Hematopoietic multipotent progenitor cell treated with erythropoietin and hydrocortisone succinate and interleukin-3 and kit ligand, for 17 days (in vitro differentiated cells): ENCODE results near the gene GUK1.

Experiments
- DNase-seq: peaks from one replicate; pipeline ENCODE4 v3.0.0-alpha.2; 2015; ENCODE audit warnings: low spot score

GUK1 gene

DNA sequence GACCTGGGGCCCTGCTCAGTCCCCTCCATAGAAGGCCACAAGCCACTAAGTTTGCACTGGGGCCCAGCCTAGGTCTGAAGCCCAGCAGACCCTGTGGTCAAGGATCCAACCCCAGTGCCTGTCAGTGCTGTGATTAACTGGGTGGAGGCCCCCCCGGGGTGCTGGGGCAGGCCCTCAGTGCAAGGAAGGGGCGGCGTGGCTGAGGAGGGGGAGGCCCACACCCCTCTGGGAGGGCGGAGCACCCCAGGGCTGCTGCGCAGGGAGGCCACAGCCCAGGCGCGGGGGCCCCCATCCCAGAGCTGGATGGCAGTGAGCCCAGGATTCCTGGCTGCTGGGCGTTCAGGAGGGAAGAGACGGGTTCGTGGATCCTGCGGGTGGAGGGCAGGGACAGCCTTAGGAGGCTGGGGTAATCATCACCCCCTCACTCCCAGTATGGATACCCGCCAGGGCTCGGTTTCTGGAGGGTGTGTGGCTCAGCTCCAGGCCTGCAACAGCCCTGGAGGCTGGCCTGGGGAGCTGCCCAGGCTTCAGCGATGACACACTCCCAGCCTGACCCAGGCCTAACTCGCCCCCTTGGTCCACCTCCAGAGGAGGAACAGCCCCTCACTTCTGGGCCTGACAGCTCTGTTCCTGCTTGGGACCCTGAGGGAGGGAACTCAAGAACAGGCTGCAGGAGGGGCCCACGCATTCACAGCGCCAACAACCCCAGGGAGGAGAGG is 10.5 kb downstream of the GUK1 start:
- no peak for DNase-seq

DNA sequence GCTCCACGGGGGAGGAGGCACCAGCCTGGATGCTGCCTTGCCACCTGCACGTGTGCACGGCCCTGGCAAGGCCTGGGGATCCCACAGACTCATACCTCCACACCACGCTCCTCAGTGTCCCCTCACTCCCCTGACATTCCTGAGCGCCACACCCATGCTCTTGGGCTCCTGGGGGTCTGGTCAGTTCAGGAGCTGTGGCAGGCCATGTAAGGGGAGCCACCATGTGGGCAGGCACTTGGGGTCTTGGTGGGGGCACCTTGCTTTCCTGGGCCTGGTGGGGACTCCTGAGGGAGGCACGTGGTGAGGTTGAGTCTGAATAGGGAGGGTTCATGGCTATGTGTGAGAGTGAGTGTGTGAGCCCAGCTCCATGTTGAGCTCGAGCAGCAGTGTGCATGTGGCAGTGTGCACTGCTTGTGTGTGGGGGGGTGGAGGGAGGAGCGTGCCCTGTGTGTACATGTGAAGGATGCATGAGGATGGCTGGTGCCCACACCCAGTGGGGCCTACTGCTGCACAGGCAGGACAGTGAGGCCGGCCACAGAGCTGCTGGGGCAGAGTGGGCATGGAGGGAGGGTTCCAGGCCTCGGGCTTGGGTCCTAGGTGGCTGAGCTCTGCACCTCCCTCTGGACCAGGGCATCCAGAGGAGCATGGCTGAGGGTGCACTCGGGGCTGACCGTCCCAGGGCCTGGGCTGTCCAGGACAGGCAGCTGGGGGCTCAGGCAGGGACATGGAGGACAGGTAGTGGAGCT is 11.3 kb downstream of the GUK1 start:
- no peak for DNase-seq

DNA sequence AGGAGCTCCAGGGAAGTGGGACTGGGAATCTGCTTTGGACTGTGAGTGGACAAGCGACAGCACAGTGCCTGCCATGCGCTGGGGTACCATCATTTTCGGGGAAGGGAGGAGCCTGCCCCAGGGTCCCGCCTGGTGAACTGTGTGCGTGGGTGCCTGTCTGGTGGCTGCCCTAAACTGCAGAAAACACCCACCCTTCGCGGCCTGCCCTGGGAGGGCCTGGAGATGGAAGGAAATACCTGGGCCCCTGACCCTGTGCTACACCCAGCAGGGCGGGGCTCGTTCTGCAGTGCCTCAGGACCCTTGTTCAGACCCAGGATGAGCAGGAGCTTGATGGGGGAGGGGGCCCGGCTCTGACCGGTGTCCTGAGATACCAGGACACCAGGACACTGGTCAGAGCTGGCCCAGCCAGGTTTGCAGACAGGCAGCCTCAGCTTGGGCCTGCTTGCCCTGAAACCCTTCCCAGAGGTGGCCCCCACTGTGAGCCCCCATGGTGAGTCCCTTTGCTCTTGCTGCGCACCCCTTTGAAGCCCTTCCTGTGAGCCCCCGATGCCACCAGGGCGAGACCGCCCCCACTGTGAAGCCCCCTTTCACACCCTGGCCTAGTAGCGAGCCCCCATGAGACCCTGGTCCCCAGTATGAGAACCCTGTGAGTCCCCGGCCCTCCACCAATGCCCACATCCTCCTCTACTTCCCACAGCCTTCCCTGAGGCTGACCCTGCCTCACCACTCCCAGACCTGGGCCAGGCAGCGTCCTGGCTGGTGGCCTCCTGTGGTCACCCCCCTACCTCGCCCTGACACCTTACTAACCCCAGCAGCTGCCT is 12.2 kb downstream of the GUK1 start:
- DNase-seq, result no peak

GRCh38 chr1:228152918-228153258 is 12.8 kb downstream of the GUK1 start:
- DNase-seq, result no peak

GRCh38 chr1:228154021-228154669 is 14.1 kb downstream of the GUK1 start:
- DNase-seq, result no peak

- DNase-seq, result no peak
These were observed 14.8 kb downstream of the GUK1 start for GRCh38 chr1:228154670-228155571.

- no peak for DNase-seq
These were observed 15.8 kb downstream of the GUK1 start for GRCh38 chr1:228155596-228156514.

- DNase-seq, result no peak
These were observed 16.4 kb downstream of the GUK1 start for GRCh38 chr1:228156515-228156881.

GRCh38 chr1:228156941-228157728 is 17.1 kb downstream of the GUK1 start:
- no peak for DNase-seq

- no peak for DNase-seq
These were observed 17.6 kb downstream of the GUK1 start for GRCh38 chr1:228157729-228158126.

DNA sequence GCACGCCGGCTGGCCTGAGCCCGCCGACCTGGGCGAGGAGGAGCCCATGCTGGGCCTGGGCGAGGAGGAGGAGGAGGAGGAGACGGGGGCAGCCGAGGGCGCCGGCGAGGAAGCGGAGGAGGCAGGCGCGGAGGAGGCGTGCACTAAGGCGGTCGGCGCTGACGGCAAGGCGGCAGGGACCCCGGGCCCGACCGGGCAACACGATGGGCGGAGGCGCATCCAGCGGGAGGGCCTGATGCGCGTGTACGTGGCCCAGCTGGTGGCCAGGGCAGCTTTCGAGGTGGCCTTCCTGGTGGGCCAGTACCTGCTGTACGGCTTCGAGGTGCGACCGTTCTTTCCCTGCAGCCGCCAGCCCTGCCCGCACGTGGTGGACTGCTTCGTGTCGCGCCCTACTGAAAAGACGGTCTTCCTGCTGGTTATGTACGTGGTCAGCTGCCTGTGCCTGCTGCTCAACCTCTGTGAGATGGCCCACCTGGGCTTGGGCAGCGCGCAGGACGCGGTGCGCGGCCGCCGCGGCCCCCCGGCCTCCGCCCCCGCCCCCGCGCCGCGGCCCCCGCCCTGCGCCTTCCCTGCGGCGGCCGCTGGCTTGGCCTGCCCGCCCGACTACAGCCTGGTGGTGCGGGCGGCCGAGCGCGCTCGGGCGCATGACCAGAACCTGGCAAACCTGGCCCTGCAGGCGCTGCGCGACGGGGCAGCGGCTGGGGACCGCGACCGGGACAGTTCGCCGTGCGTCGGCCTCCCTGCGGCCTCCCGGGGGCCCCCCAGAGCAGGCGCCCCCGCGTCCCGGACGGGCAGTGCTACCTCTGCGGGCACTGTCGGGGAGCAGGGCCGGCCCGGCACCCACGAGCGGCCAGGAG is 18.3 kb downstream of the GUK1 start:
- DNase-seq, result no peak

DNA sequence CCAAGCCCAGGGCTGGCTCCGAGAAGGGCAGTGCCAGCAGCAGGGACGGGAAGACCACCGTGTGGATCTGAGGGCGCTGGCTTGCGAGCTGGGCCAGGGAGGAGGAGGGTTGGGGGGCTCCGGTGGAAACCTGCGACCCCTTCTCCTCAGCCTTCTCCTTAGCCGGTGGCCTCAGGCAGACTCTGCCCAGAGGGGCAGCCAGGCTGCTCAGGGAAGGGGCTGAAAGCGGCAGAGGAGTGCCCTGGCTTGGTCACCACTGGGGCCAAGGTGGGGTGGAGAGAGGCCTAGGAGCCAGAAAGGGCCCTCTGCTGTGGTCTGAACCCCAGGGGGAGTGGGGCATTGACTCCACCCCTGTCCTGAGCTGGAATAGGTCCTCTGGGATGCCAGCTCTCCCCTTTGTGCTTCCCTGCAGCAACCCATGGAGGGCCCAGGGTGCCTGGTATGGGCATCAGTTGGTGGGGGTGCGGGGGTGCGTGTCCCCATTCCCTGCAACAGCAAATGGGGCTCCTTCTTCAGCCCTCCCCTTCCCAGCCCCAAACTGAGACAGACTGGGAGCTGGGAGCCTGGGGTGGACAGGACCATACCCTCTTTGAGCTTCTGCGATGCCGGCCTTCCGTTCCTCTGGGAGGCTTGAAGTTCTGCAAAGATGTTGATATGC is 19.1 kb downstream of the GUK1 start:
- no peak for DNase-seq

GRCh38 chr1:228160201-228160761 is 20.2 kb downstream of the GUK1 start:
- DNase-seq, result no peak

GRCh38 chr1:228161362-228161761 is 21.3 kb downstream of the GUK1 start:
- DNase-seq, result no peak

GRCh38 chr1:228161866-228162265 is 21.8 kb downstream of the GUK1 start:
- no peak for DNase-seq

- DNase-seq, result no peak
These were observed 22.4 kb downstream of the GUK1 start for GRCh38 chr1:228162286-228163006.
